H9 (cell line): ENCODE data around the gene PET100. TPM values are rescaled to one million over a fixed set of nuclear protein-coding genes. Genes with fewer than 3 reads are reported as not detected.

Experiments
- DNase-seq: peaks from one replicate; pipeline ENCODE4 v3.0.0-alpha.2; 2017
- H2AFZ ChIP-seq: one replicate; pipeline ENCODE4 v1.6.1; 2013; ENCODE audit warnings: mild to moderate bottlenecking, low read length, control low read depth, moderate library complexity
- H2AK5ac ChIP-seq: 2 replicates; pipeline ENCODE4 v1.6.1; 2013; ENCODE audit warnings: low read length, control low read depth, mixed read lengths; ENCODE audit not compliant: insufficient read length
- H2BK120ac ChIP-seq: one replicate; pipeline ENCODE4 v1.6.1; 2013; ENCODE audit warnings: low read depth, mild to moderate bottlenecking, low read length, control low read depth, inconsistent platforms; ENCODE audit not compliant: poor library complexity, severe bottlenecking
- H2BK12ac ChIP-seq: 2 replicates; pipeline ENCODE4 v1.6.1; 2013; ENCODE audit warnings: low read length, control low read depth, mixed read lengths, low read depth; ENCODE audit not compliant: insufficient read length
- H2BK15ac ChIP-seq: 2 replicates; pipeline ENCODE4 v1.6.1; 2013; ENCODE audit warnings: low read depth, low read length, control low read depth
- H2BK20ac ChIP-seq: one replicate; pipeline ENCODE4 v1.6.1; 2013; ENCODE audit warnings: low read depth, mild to moderate bottlenecking, low read length, control low read depth, inconsistent platforms; ENCODE audit not compliant: poor library complexity, severe bottlenecking
- H2BK5ac ChIP-seq: 2 replicates; pipeline ENCODE4 v1.6.1; 2013; ENCODE audit warnings: low read length, control low read depth, mixed read lengths; ENCODE audit not compliant: insufficient read length
- H3K14ac ChIP-seq: 2 replicates; pipeline ENCODE4 v1.6.1; 2013; ENCODE audit warnings: low read length, control low read depth; ENCODE audit not compliant: insufficient read depth
- H3K18ac ChIP-seq: 2 replicates; pipeline ENCODE4 v1.6.1; 2013; ENCODE audit warnings: low read depth, mild to moderate bottlenecking, mixed read lengths, low read length, control low read depth; ENCODE audit not compliant: insufficient read length
- H3K23ac ChIP-seq: 2 replicates; pipeline ENCODE4 v1.6.1; 2013; ENCODE audit warnings: low read length, control low read depth, mixed read lengths, low read depth; ENCODE audit not compliant: insufficient read length
- H3K23me2 ChIP-seq: 2 replicates; pipeline ENCODE4 v1.6.1; 2013; ENCODE audit warnings: low read depth, mild to moderate bottlenecking, mixed read lengths, low read length, control low read depth; ENCODE audit not compliant: insufficient read length, poor library complexity, severe bottlenecking
- H3K27ac ChIP-seq: 2 replicates; pipeline ENCODE4 v1.5.1; 2013; ENCODE audit warnings: low read length, control low read depth, mixed read lengths, low read depth; ENCODE audit not compliant: insufficient read length
- H3K27me3 ChIP-seq: 2 replicates; pipeline ENCODE4 v1.6.1; 2013; ENCODE audit warnings: low read length, control low read depth, inconsistent platforms; ENCODE audit not compliant: insufficient read depth
- H3K4ac ChIP-seq: 2 replicates; pipeline ENCODE4 v1.6.1; 2013; ENCODE audit warnings: low read depth, mild to moderate bottlenecking, control low read depth, inconsistent platforms, low read length, moderate library complexity
- H3K4me1 ChIP-seq: 2 replicates; pipeline ENCODE4 v1.6.1; 2013; ENCODE audit warnings: low read length, control low read depth, inconsistent platforms; ENCODE audit not compliant: insufficient read depth
- H3K4me2 ChIP-seq: 2 replicates; pipeline ENCODE4 v1.6.1; 2013; ENCODE audit warnings: low read length, control low read depth, mixed read lengths; ENCODE audit not compliant: insufficient read length, insufficient read depth
- H3K56ac ChIP-seq: 2 replicates; pipeline ENCODE4 v1.6.1; 2013; ENCODE audit warnings: low read depth, mild to moderate bottlenecking, mixed read lengths, low read length, control low read depth; ENCODE audit not compliant: insufficient read length
- H3K79me1 ChIP-seq: 2 replicates; pipeline ENCODE4 v1.6.1; 2013; ENCODE audit warnings: low read depth, mild to moderate bottlenecking, moderate library complexity, low read length, control low read depth, inconsistent platforms; ENCODE audit not compliant: insufficient read depth, poor library complexity, severe bottlenecking
- H3K79me2 ChIP-seq: 2 replicates; pipeline ENCODE4 v1.6.1; 2013; ENCODE audit warnings: low read length, control low read depth, inconsistent platforms; ENCODE audit not compliant: insufficient read depth
- H3K9ac ChIP-seq: 2 replicates; pipeline ENCODE4 v1.6.1; 2013; ENCODE audit warnings: low read length, control low read depth, mixed read lengths; ENCODE audit not compliant: insufficient read length; ENCODE audit errors: extremely low read depth
- H3K9me3 ChIP-seq: one replicate; pipeline ENCODE4 v1.6.1; 2013; ENCODE audit warnings: low read depth, low read length, inconsistent platforms; ENCODE audit not compliant: control insufficient read depth
- H3T11ph ChIP-seq: one replicate; pipeline ENCODE4 v1.6.1; 2013; ENCODE audit warnings: mild to moderate bottlenecking, low read length, control low read depth, inconsistent platforms
- H4K20me1 ChIP-seq: one replicate; pipeline ENCODE4 v1.6.1; 2013; ENCODE audit not compliant: control insufficient read depth, insufficient read length, insufficient read depth
- H4K5ac ChIP-seq: 2 replicates; pipeline ENCODE4 v1.6.1; 2013; ENCODE audit warnings: low read depth, mild to moderate bottlenecking, mixed read lengths, low read length, control low read depth; ENCODE audit not compliant: insufficient read length
- H4K8ac ChIP-seq: replicated peaks from 2 replicates; pipeline ENCODE4 v1.6.1; 2013; ENCODE audit warnings: low read length, control low read depth, mixed read lengths, low read depth; ENCODE audit not compliant: insufficient read length
- H4K91ac ChIP-seq: 2 replicates; pipeline ENCODE4 v1.6.1; 2013; ENCODE audit warnings: low read depth, mild to moderate bottlenecking, moderate library complexity, mixed read lengths, low read length, control low read depth; ENCODE audit not compliant: insufficient read length
- H3K27ac Mint-ChIP-seq, 3 experiments: 2 replicates in 2 of 3; 3 replicates in 1 of 3; pipeline ENCODE4 v1.8.0; 2020 to 2021; ENCODE audit warnings: mixed read lengths in 3 of 3, mild to moderate bottlenecking in 1 of 3, moderate library complexity in 1 of 3
- H3K27me3 Mint-ChIP-seq: 2 replicates; pipeline ENCODE4 v1.8.0; 2021; ENCODE audit warnings: low read depth, mild to moderate bottlenecking, moderate library complexity, mixed read lengths
- H3K36me3 Mint-ChIP-seq, 3 experiments: 2 replicates in 2 of 3; 3 replicates in 1 of 3; pipeline ENCODE4 v1.8.0; 2020 to 2021; ENCODE audit warnings: low read depth in 3 of 3, mixed read lengths in 3 of 3; ENCODE audit not compliant: insufficient read depth in 1 of 3
- H3K4me1 Mint-ChIP-seq, 2 experiments: 2 replicates each; pipeline ENCODE4 v1.8.0; 2020; ENCODE audit warnings: mixed read lengths in 2 of 2
- H3K4me3 Mint-ChIP-seq, 2 experiments: 2 replicates in 1 of 2; 3 replicates in 1 of 2; pipeline ENCODE4 v1.8.0; 2020 to 2021; ENCODE audit warnings: mild to moderate bottlenecking in 2 of 2, mixed read lengths in 2 of 2, moderate library complexity in 1 of 2
- H3K9me3 Mint-ChIP-seq, 2 experiments: 2 replicates in 1 of 2; 3 replicates in 1 of 2; pipeline ENCODE4 v1.8.0; 2020; ENCODE audit warnings: mild to moderate bottlenecking in 2 of 2, mixed read lengths in 2 of 2, moderate library complexity in 1 of 2
- CTCF ChIP-seq: fragments of 200-600 bp; sonication (generic); conservative IDR thresholded peaks from 3 replicates; pipeline ENCODE4 v1.8.0; 2021; ENCODE audit warnings: antibody characterized with exemption, mild to moderate bottlenecking
- WGBS: extraction: QIAGEN DNeasy Blood & Tissue Kit; methylation state at CpG from one replicate; pipeline ENCODE4 v1.1.7; 2013; ENCODE audit warnings: missing lambda C conversion rate, low lambda C conversion rate, mixed read lengths; ENCODE audit not compliant: insufficient read length; ENCODE audit errors: extremely low coverage; 5-methylcytosine and 5-hydroxymethylcytosine counted together
- total RNA-seq: library from RNA; stranded (reverse); gene quantifications from 2 replicates; pipeline ENCODE4 v1.2.1, GENCODE V29; 2021

The PET100 gene
- total RNA-seq, 1 experiment from 2014 or later: 129 TPM

- TF ChIP-seq CTCF: peak; percentile 99
- Histone ChIP-seq H4K5ac (no peak overlapping the region), H3T11ph (no peak overlapping the region), H2BK5ac (no peak overlapping the region), H2AK5ac (no peak overlapping the region), H3K14ac (no peak overlapping the region), H2BK120ac (no peak overlapping the region), H4K8ac (no peak overlapping the region), H3K9ac (no peak overlapping the region), H3K4me1 (no peaks in the 10 kb centered on the region), H3K9me3 (no peaks in the 10 kb centered on the region), H2BK20ac (no peak overlapping the region), H2AFZ (peak overlapping the region; percentile 6), H4K20me1 (no peaks in the 10 kb centered on the region), H3K79me2 (no peaks in the 10 kb centered on the region), H3K4me2 (peak overlapping the region; percentile 14), H3K4ac (no peak overlapping the region), H3K23ac (no peak overlapping the region), H4K91ac (no peak overlapping the region), H3K27ac (no peak overlapping the region), H2BK15ac (no peak overlapping the region), H3K18ac (no peak overlapping the region), H3K79me1 (no peaks in the 10 kb centered on the region), H3K23me2 (no peaks in the 10 kb centered on the region), H2BK12ac (no peak overlapping the region), H3K56ac (no peak overlapping the region), H3K27me3 (peaks cover 4% of the 10 kb centered on the region; the same call in 1 of the 2 replicates)
- no CpG with 5 or more reads among the region's 28 CpGs for WGBS
- DNase-seq: peak; percentile 83
- Mint-ChIP-seq H3K36me3 (no peaks in the 10 kb centered on the region), H3K27me3 (peaks cover 74% of the 10 kb centered on the region), H3K27ac (no peak overlapping the region), H3K9me3 (peaks cover 0 to 3% of the 10 kb centered on the region in 2 experiments; a peak in 2 of 5 replicates), H3K4me1 (peaks cover 3 to 4% of the 10 kb centered on the region in 2 experiments), H3K4me3 (peak overlapping the region in 1 of 2 experiments; percentile 61; a peak in 3 of 5 replicates)
Measured at GRCh38 chr19:7652061-7652641, 22.6 kb downstream of the PET100 start.
